GM12873 (cell line): ENCODE measurements around the gene NHEJ1.
A peak's percentile ranks its signal among the peaks of the same experiment; 100 is the strongest.

Source experiments
- TF ChIP-seq, protein P1 (sequence below): IDR thresholded peaks from 2 replicates; pipeline ENCODE4 v1.5.1; 2012; ENCODE audit warnings: low read depth, mild to moderate bottlenecking, moderate library complexity, low read length, control low read depth; ENCODE audit not compliant: insufficient read depth; ENCODE audit errors: missing control alignments

NHEJ1 gene

GRCh38 chr2:219155054-219155644 is 5.5 kb downstream of the NHEJ1 start:
- TF ChIP-seq, protein P1, sequence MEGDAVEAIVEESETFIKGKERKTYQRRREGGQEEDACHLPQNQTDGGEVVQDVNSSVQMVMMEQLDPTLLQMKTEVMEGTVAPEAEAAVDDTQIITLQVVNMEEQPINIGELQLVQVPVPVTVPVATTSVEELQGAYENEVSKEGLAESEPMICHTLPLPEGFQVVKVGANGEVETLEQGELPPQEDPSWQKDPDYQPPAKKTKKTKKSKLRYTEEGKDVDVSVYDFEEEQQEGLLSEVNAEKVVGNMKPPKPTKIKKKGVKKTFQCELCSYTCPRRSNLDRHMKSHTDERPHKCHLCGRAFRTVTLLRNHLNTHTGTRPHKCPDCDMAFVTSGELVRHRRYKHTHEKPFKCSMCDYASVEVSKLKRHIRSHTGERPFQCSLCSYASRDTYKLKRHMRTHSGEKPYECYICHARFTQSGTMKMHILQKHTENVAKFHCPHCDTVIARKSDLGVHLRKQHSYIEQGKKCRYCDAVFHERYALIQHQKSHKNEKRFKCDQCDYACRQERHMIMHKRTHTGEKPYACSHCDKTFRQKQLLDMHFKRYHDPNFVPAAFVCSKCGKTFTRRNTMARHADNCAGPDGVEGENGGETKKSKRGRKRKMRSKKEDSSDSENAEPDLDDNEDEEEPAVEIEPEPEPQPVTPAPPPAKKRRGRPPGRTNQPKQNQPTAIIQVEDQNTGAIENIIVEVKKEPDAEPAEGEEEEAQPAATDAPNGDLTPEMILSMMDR: peak; percentile 50

- TF ChIP-seq, protein P1: no peak
These were observed 10.9 kb downstream of the NHEJ1 start for GRCh38 chr2:219149667-219150066.

DNA sequence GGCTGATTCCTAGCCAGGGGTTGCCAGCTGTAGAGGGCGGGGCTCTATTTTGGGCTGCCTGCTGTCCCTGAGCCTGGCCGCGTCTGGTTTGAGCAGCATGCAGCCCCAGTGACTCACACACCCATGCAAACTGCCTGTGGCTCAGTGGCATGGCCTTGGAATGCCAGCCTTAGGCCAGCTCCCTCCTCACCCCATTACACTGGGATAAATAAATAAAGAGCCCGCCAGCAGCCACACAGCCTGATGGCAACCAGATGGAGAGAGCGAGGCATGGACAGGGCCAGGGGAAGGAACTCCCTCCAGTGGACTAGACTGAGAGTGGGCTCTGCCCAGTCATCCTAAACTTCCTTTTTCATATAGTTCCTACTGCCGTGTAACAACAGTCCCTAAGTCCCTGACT is 18.3 kb downstream of the NHEJ1 start:
- TF ChIP-seq, protein P1: no peak

DNA sequence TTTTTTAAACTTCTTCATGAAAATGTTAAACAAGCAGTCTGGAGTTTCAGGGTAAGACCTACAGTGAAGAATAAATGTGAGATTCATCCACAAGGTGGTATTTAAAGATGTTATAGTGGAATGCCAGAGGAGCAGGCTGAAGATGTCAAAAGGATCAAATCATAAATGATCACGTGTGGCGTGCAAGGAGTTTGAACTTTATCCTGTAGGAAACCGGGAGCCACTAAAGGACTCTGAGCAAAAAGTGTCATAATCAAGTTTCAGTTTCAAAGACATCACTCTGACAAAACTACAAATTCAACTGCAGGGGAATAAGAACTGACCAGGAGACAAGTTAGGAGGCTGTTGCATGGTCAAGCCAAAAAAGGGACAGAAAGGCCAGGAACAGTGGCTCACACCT is 19.9 kb downstream of the NHEJ1 start:
- TF ChIP-seq, protein P1: no peak

GRCh38 chr2:219133976-219134375 is 26.6 kb downstream of the NHEJ1 start:
- TF ChIP-seq, protein P1: no peak

GRCh38 chr2:219131744-219132143 is 28.9 kb downstream of the NHEJ1 start:
- TF ChIP-seq, protein P1: no peak

- TF ChIP-seq, protein P1: no peak
These were observed 29.3 kb downstream of the NHEJ1 start for GRCh38 chr2:219131327-219131726.
